GM12878 (cell line): ENCODE data around the gene TMEM138. TPM values are rescaled to one million over a fixed set of nuclear protein-coding genes. Genes with fewer than 3 reads are reported as not detected.

Experiments
- ATAC-seq: fragments of 200-7000 bp; cut with Tn5 transposase; 3 replicates; pipeline ENCODE4 v1.9.1; 2020; ENCODE audit warnings: mild to moderate bottlenecking, moderate library complexity
- BruUV-seq: library from RNA; stranded (reverse); fragments of 400-500 nt; replicated peaks from 2 replicates; lab custom pipeline; 2021; lab: Mats Ljungman, UMichigan
- CTCF ChIA-PET: fragments of 300-600 bp; sonication (Branson Sonifier 250); formaldehyde crosslinking; extraction: SDS; loops from one replicate; lab custom pipeline; 2021; ENCODE audit warnings: inconsistent platforms; lab: Yijun Ruan, JAX
- POLR2A ChIA-PET: fragments of 350-600 bp; formaldehyde crosslinking; extraction: SDS; loops from one replicate; lab custom pipeline; 2021; ENCODE audit warnings: inconsistent platforms; lab: Charles Lee
- RAD21 ChIA-PET: fragments of 300-600 bp; sonication (Branson Sonifier 250); formaldehyde crosslinking; loops from one replicate; lab custom pipeline; 2023; ENCODE audit warnings: antibody characterized with exemption; ENCODE audit not compliant: unreplicated experiment; lab: Charles Lee
- SMC1A ChIA-PET: fragments of 300-600 bp; sonication (Branson Sonifier 250); formaldehyde crosslinking; loops from one replicate; lab custom pipeline; 2023; ENCODE audit not compliant: unreplicated experiment, uncharacterized antibody; lab: Charles Lee
- DNase-seq: peaks from one replicate; pipeline ENCODE4 v3.0.0-alpha.2; 2011; ENCODE audit warnings: low read depth, low spot score
- FAIRE-seq: peaks from 3 replicates; lab custom pipeline; 2011; peaks lifted over from hg19 to GRCh38; lab: Jason Lieb, UNC
- H2AFZ ChIP-seq: 2 replicates; pipeline ENCODE4 v1.6.0; 2011; ENCODE audit warnings: low read depth, low read length, control low read depth; ENCODE audit not compliant: control insufficient read depth
- H3K27ac ChIP-seq: 2 replicates; pipeline ENCODE4 v1.5.1; 2011; ENCODE audit warnings: control low read depth; ENCODE audit not compliant: control insufficient read depth, insufficient read depth
- H3K27me3 ChIP-seq, 2 experiments: replicated peaks in 1 of 2; 2 replicates each; pipeline versions ENCODE4 v1.6.0 to v1.6.1; 2011; ENCODE audit warnings: low read length in 1 of 2; ENCODE audit not compliant: control insufficient read depth in 2 of 2, insufficient read depth in 2 of 2
- H3K36me3 ChIP-seq, 2 experiments: 2 replicates each; pipeline ENCODE4 v1.5.1; 2011; ENCODE audit warnings: low read length in 1 of 2; ENCODE audit not compliant: control insufficient read depth in 2 of 2, insufficient read depth in 2 of 2
- H3K4me1 ChIP-seq: 2 replicates; pipeline ENCODE4 v1.6.1; 2011; ENCODE audit warnings: mild to moderate bottlenecking, low read length, moderate library complexity, mixed read lengths; ENCODE audit not compliant: control insufficient read depth, insufficient read depth
- H3K4me2 ChIP-seq: 2 replicates; pipeline ENCODE4 v1.6.0; 2011; ENCODE audit warnings: control low read depth; ENCODE audit not compliant: control insufficient read depth, insufficient read depth
- H3K4me3 ChIP-seq: fragments of 200-600 bp; sonication (generic); 2 replicates; pipeline ENCODE4 v1.5.1; 2016
- H3K79me2 ChIP-seq: 2 replicates; pipeline ENCODE4 v1.6.0; 2011; ENCODE audit warnings: low read length; ENCODE audit not compliant: control insufficient read depth, insufficient read depth
- H3K9ac ChIP-seq: 2 replicates; pipeline ENCODE4 v1.8.0; 2011; ENCODE audit warnings: low read length, control low read depth, mixed read lengths; ENCODE audit not compliant: control insufficient read depth, insufficient read depth
- H3K9me3 ChIP-seq: replicated peaks from 3 replicates; pipeline ENCODE4 v1.5.1; 2011; ENCODE audit warnings: mild to moderate bottlenecking, low read length; ENCODE audit not compliant: control insufficient read depth, insufficient read depth
- H4K20me1 ChIP-seq: 2 replicates; pipeline ENCODE4 v1.6.0; 2011; ENCODE audit not compliant: control insufficient read depth, insufficient read depth
- CTCF ChIP-seq, 3 experiments: IDR thresholded peaks in 2 of 3; conservative IDR thresholded peaks in 1 of 3; 2 replicates each; pipeline ENCODE4 v1.5.1; 2011; ENCODE audit warnings: low read depth in 3 of 3, low read length in 3 of 3, mild to moderate bottlenecking in 3 of 3, control low read depth in 2 of 3, moderate library complexity in 2 of 3, inconsistent platforms in 1 of 3, mixed read lengths in 1 of 3; ENCODE audit not compliant: control insufficient read depth in 2 of 3, insufficient read depth in 1 of 3; ENCODE audit errors: extremely low read depth in 1 of 3
- MYB ChIP-seq: fragments of 150-350 bp; IDR thresholded peaks from 2 replicates; pipeline ENCODE4 v1.6.1; 2014; ENCODE audit warnings: mild to moderate bottlenecking, low read depth, low read length, borderline replicate concordance
- RAD21 ChIP-seq: IDR thresholded peaks from 2 replicates; pipeline ENCODE4 v1.6.1; 2011; ENCODE audit warnings: mild to moderate bottlenecking, low read depth, low read length, moderate library complexity; ENCODE audit not compliant: insufficient read depth
- SMARCA5 ChIP-seq: fragments of 450-650 bp; IDR thresholded peaks from 2 replicates; pipeline ENCODE4 v1.6.1; 2017; ENCODE audit warnings: mild to moderate bottlenecking
- SMC3 ChIP-seq: IDR thresholded peaks from 2 replicates; pipeline ENCODE4 v1.6.1; 2011; ENCODE audit warnings: low read length, improper control_type of control experiment, borderline replicate concordance
- WGBS: methylation state at CpG from one replicate; pipeline ENCODE4 v1.1.6; 2016; ENCODE audit warnings: low lambda C conversion rate; ENCODE audit not compliant: insufficient replicate concordance, insufficient coverage; ENCODE audit errors: missing lambda C conversion rate; 5-methylcytosine and 5-hydroxymethylcytosine counted together
- in situ Hi-C: fragments of 300-500 bp; cut with MboI; formaldehyde crosslinking; loops from 9 replicates; pipeline ENCODE4 v1.14.3; 2018; ENCODE audit warnings: mixed read lengths
- intact Hi-C: fragments of 100-400 bp; cut with micrococcal nuclease; formaldehyde crosslinking; loops from one replicate; pipeline ENCODE4 v1.14.2; 2022; ENCODE audit not compliant: unreplicated experiment
- polyA plus RNA-seq, 11 experiments: library from polyadenylated mRNA; depleted of rRNA in 4 of 11; unstranded in 6 of 11; stranded (reverse) in 5 of 11; fragments of >200 nt; fragmentation: Nextera tagmentation in 4 of 11; fragmentation: Illumina TruSeq in 1 of 11; extraction: Ambion mirVana in 4 of 11; extraction: Trizol in 1 of 11; gene quantifications; 1 replicate in 1 of 11; 2 replicates in 10 of 11; pipeline versions ENCODE4 v1.2.1 to v1.2.3, GENCODE V29; 2011 to 2016; ENCODE audit warnings: inconsistent platforms in 2 of 11, missing spikeins in 2 of 11, low read depth in 1 of 11
- total RNA-seq, 4 experiments: library from RNA; depleted of rRNA in 3 of 4; stranded (reverse); fragments of >200 nt in 3 of 4; fragmentation: Illumina TruSeq in 1 of 4; extraction: Trizol in 1 of 4; gene quantifications; 2 replicates each; pipeline versions ENCODE4 v1.2.1 to v1.2.3, GENCODE V29; 2013 to 2021

Gene TMEM138
- total and polyA plus RNA-seq, 10 of the 15 experiments (the other 5 are each of a cell fraction or from before 2014, with no cell fraction given), result 28.5 to 116 (median 73.4) TPM

DNA sequence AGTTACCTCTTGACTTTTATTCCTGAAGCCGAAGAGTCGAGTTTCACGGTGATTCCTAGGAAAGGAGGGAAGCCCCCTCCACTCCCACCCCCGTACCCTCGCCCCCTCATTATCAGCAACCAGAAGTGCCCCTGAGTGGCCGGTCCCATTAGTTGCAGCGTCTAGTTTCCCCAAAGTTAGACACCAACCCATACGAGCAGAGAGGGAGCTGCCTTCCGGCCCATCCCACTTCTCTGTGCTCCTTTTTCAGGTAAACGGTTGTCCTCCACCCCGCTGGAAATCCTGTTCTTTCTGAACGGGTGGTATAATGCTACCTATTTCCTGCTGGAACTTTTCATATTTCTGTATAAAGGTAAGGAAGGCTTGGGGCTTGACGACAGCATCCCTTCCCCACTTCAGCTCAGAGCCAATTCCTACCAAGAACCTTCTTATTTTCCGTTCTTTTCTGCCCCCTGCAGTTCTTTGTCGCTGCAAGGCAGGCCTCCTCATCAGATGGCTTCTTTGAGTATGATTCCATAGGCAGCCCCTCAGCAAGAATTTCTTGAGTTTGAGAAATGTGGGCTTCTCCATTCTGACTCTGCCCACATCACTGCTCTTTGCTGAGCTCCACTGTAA is 30.9 kb downstream of the TMEM138 start:
- intact Hi-C loops, result loop anchor here (2.0 kb wide), 1 partner anchor 56 kb away; no protein-coding TSS in a partner anchor
- peak overlapping the region; percentile 72 for H3K9ac ChIP-seq
- no peaks in the 10 kb centered on the region for H3K9me3 ChIP-seq
- no peaks in the 10 kb centered on the region for H4K20me1 ChIP-seq
- FAIRE-seq (no peak), ATAC-seq (peak; percentile 64), DNase-seq (no peak)
- BruUV-seq, result TSS peak; percentile 82
- H3K79me2 ChIP-seq, result no peaks in the 10 kb centered on the region
- peak overlapping the region; percentile 93 for H3K4me2 ChIP-seq
- H3K27me3 ChIP-seq, result no peaks in the 10 kb centered on the region
- H3K4me1 ChIP-seq, result peaks cover 4% of the 10 kb centered on the region
- peak overlapping the region; percentile 96 for H2AFZ ChIP-seq
- TF ChIP-seq SMARCA5 (0 out of 2 replicates have a peak, but pooled peaks have one; percentile 38), SMC3 (0 out of 2 replicates have a peak, but pooled peaks have one; percentile 21), MYB (no peak), RAD21 (peak; percentile 41; the same call in 1 of the 2 replicates), CTCF (IDR thresholded peaks at IDR 0.05 in 2 of 3, conservative IDR thresholded peaks at IDR 0.05 in 1 of 3; ENCODE audit: control insufficient read depth in 2 of 3, extremely low read depth in 1 of 3, insufficient read depth in 1 of 3, low read depth in 3 of 3, low read length in 3 of 3) (peak; percentile 18 to 53 (median 26); a peak in 5 of 6 replicates)
- peak overlapping the region; percentile 39; the same call in 1 of the 2 replicates for H3K27ac ChIP-seq
- peak overlapping the region; percentile 89 for H3K4me3 ChIP-seq
- RAD21 ChIA-PET, result interaction anchor here (0.7 to 5.0 kb wide), 13 partner anchors 9 to 141 kb away, joined by 3 to 88 read pairs (median 4); partner anchors contain the start of genes CPSF7, CYB561A3, SDHAF2 and TMEM138
- H3K36me3 ChIP-seq, result peaks cover 0 to 7% of the 10 kb centered on the region in 2 experiments; a peak in 2 of 4 replicates
- SMC1A ChIA-PET, result interaction anchor here (0.8 to 7.1 kb wide), 20 partner anchors 8 to 562 kb away, joined by 3 to 80 read pairs (median 4); partner anchors contain the start of genes CPSF7, DDB1, SDHAF2 and TKFC
- WGBS, result 23% methylated on average over 15 of the region's 15 CpGs
- CTCF ChIA-PET, result interaction anchor here (0.8 to 6.3 kb wide), 31 partner anchors 9 to 630 kb away, joined by 3 to 113 read pairs (median 4); partner anchors contain the start of genes CPSF7, SDHAF2, TMEM109 and VWCE
- in situ Hi-C loops, result loop anchor here (5.0 kb wide), 1 partner anchor 136 kb away; no protein-coding TSS in a partner anchor
- POLR2A ChIA-PET, result interaction anchor here (0.6 to 4.3 kb wide), 9 partner anchors 9 to 1371 kb away, joined by 3 to 32 read pairs (median 7); partner anchors contain the start of genes CPSF7, CYB561A3, DDB1 and SDHAF2
